KMS-11 (cell line): Measurements from ENCODE around the gene MAP3K5.

Experiments used
- H2AFZ ChIP-seq: fragments of 200-600 bp; sonication (generic); 2 replicates; pipeline ENCODE4 v1.6.1; 2016; ENCODE audit warnings: antibody characterized with exemption, mixed run types, low read depth
- H3K27ac ChIP-seq: fragments of 200-600 bp; sonication (generic); 2 replicates; pipeline ENCODE4 v1.6.1; 2016; ENCODE audit warnings: mild to moderate bottlenecking, mixed run types
- H3K27me3 ChIP-seq: fragments of 200-600 bp; sonication (generic); 2 replicates; pipeline ENCODE4 v1.6.1; 2017; ENCODE audit warnings: mild to moderate bottlenecking, low read depth, mixed run types, moderate library complexity; ENCODE audit not compliant: insufficient read depth
- H3K36me3 ChIP-seq: fragments of 200-600 bp; sonication (generic); 2 replicates; pipeline ENCODE4 v1.6.1; 2017; ENCODE audit warnings: mild to moderate bottlenecking, mixed run types; ENCODE audit not compliant: insufficient read depth
- H3K4me1 ChIP-seq: fragments of 200-600 bp; sonication (generic); 2 replicates; pipeline ENCODE4 v1.6.1; 2016; ENCODE audit warnings: mild to moderate bottlenecking, low read depth, mixed run types; ENCODE audit not compliant: poor library complexity, severe bottlenecking
- H3K4me2 ChIP-seq: fragments of 200-600 bp; sonication (generic); 2 replicates; pipeline ENCODE4 v1.7.0; 2016; ENCODE audit warnings: mild to moderate bottlenecking, mixed run types
- H3K4me3 ChIP-seq: fragments of 200-600 bp; sonication (generic); IDR thresholded peaks from 2 replicates; pipeline ENCODE4 v1.6.1; 2017; ENCODE audit warnings: low read depth, low read length, mixed read lengths; ENCODE audit not compliant: insufficient read depth
- H3K79me2 ChIP-seq: fragments of 200-600 bp; sonication (generic); 2 replicates; pipeline ENCODE4 v1.6.1; 2016; ENCODE audit warnings: low read depth, mixed run types; ENCODE audit not compliant: insufficient read depth
- H3K9ac ChIP-seq: fragments of 200-600 bp; sonication (generic); 2 replicates; pipeline ENCODE4 v1.6.1; 2016; ENCODE audit warnings: mild to moderate bottlenecking, mixed run types
- H4K20me1 ChIP-seq: fragments of 200-600 bp; sonication (generic); 2 replicates; pipeline ENCODE4 v1.6.1; 2016; ENCODE audit warnings: mild to moderate bottlenecking, mixed run types; ENCODE audit not compliant: insufficient read depth
- TF ChIP-seq, protein P1 (sequence below): fragments of 200-600 bp; sonication (generic); conservative IDR thresholded peaks from 2 replicates; pipeline ENCODE4 v1.6.1; 2017; ENCODE audit warnings: low read depth, mild to moderate bottlenecking, antibody characterized with exemption, low read length, moderate library complexity, mixed read lengths

MAP3K5 gene

DNA sequence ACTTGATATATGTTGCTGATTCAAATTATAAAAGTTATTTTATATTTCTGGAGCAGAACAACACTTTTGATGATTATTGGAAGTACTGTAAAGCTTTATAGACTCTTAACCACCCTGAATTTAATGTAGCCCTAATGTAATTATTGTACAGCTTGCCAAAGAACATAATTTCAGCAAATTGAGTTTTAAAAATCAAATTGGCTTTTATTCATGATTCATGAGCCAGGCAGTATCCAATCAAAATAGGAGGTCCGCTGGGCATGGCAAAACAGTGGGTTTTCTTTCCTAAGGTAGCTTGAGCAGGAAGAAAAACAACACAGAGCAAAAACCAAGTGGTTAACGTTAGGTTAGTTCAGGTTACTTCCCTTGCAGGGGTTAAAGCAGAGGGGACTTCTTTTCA lies 177.3 kb downstream of the MAP3K5 start:
- TF ChIP-seq, protein P1, sequence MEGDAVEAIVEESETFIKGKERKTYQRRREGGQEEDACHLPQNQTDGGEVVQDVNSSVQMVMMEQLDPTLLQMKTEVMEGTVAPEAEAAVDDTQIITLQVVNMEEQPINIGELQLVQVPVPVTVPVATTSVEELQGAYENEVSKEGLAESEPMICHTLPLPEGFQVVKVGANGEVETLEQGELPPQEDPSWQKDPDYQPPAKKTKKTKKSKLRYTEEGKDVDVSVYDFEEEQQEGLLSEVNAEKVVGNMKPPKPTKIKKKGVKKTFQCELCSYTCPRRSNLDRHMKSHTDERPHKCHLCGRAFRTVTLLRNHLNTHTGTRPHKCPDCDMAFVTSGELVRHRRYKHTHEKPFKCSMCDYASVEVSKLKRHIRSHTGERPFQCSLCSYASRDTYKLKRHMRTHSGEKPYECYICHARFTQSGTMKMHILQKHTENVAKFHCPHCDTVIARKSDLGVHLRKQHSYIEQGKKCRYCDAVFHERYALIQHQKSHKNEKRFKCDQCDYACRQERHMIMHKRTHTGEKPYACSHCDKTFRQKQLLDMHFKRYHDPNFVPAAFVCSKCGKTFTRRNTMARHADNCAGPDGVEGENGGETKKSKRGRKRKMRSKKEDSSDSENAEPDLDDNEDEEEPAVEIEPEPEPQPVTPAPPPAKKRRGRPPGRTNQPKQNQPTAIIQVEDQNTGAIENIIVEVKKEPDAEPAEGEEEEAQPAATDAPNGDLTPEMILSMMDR, result no peak
- Histone ChIP-seq H3K27ac (no peak overlapping the region), H4K20me1 (no peaks in the 10 kb centered on the region), H3K27me3 (no peaks in the 10 kb centered on the region), H2AFZ (no peak overlapping the region), H3K4me3 (no peak overlapping the region), H3K36me3 (no peaks in the 10 kb centered on the region), H3K9ac (no peak overlapping the region), H3K79me2 (no peaks in the 10 kb centered on the region), H3K4me1 (no peaks in the 10 kb centered on the region), H3K4me2 (no peak overlapping the region)

DNA sequence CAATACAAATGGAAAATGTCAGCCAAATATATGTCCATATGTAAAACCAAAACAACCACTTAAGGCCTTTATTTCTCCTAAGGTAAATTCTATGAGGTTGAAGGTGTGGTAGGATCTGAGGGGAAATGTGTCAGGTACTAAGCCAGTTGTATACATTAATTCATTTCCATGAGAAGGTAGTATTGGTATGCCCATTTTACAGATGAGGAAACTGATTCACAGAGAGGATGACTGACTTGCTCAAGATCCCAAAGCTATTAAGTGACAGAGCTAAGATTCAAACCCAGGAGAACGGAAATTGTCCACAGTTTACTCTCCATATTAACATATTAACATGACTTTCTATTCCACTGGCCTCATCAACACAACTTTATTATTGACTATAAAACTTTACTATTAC lies 177.9 kb downstream of the MAP3K5 start:
- Histone ChIP-seq H2AFZ (no peak overlapping the region), H3K79me2 (no peaks in the 10 kb centered on the region), H4K20me1 (no peaks in the 10 kb centered on the region), H3K4me2 (no peak overlapping the region), H3K27me3 (no peaks in the 10 kb centered on the region), H3K9ac (no peak overlapping the region), H3K27ac (no peak overlapping the region), H3K4me3 (no peak overlapping the region), H3K36me3 (no peaks in the 10 kb centered on the region), H3K4me1 (no peaks in the 10 kb centered on the region)
- TF ChIP-seq, protein P1, result no peak

DNA sequence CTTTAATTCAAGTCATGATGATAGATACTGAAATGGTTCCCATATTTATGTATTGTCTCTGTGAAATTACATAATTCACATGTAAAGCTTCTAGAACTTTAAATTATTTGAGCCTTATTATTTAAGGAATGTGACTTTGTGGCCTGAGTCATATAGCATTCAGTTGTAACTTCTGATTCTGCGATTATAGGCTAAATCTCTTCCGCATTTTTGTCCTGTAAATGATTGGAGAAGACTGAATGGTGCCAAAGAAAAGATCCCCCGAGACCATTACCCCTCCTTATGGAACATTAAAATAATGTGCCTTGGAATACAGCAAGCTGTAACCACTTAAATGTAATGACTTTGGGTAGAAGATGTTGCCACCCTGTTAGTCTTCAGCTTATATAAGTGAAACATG lies 178.8 kb downstream of the MAP3K5 start:
- Histone ChIP-seq H2AFZ (no peak overlapping the region), H3K27ac (no peak overlapping the region), H3K79me2 (no peaks in the 10 kb centered on the region), H3K4me1 (peaks cover under 1% of the 10 kb centered on the region), H3K4me3 (no peak overlapping the region), H4K20me1 (no peaks in the 10 kb centered on the region), H3K4me2 (no peak overlapping the region), H3K36me3 (no peaks in the 10 kb centered on the region), H3K27me3 (no peaks in the 10 kb centered on the region), H3K9ac (no peak overlapping the region)
- TF ChIP-seq, protein P1, result no peak

DNA sequence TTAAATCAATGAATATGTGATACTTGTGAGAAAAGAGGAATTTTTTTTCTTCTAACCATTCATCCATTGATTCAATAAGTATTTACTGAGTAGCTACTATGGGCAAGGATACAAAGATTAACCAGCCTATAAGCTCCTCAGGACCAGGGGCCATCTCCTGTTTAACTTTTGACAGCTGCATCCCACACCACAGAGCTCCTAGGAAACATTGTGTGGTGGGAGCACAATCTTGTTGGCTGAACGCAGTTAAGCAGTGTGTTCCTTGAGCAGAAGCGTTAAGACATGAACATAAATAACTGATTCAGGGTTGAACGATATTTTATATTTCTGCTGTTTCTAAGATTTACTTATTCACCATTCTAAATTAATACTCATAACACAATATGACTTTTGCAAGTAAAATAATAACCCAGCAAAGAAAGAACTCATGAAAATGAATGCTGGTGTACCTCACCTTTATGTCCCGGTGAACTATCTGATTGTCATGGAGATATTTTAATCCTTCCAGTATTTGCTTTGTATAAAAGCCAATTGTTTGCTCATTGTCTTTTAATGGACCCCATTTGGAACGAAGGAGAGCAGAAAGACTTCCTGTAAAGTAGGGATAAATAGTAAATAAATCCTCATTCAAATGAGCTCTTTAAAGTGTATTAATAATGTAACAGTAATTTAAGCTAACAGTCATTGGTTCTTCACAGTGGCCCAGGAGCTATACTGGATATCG lies 179.4 kb downstream of the MAP3K5 start:
- TF ChIP-seq, protein P1, result no peak
- Histone ChIP-seq H3K4me1 (peaks cover 5% of the 10 kb centered on the region), H3K27ac (no peak overlapping the region), H3K79me2 (no peaks in the 10 kb centered on the region), H3K4me3 (no peak overlapping the region), H3K9ac (no peak overlapping the region), H4K20me1 (no peaks in the 10 kb centered on the region), H3K36me3 (no peaks in the 10 kb centered on the region), H2AFZ (no peak overlapping the region), H3K27me3 (no peaks in the 10 kb centered on the region), H3K4me2 (no peak overlapping the region)
